Loucy (cell line): ENCODE measurements around the gene ZCCHC8.
"Not testable (repeated sequence)": the region's sequence is repeated elsewhere in the genome, so short reads cannot be mapped to it uniquely, and the experiment has no call there.

ENCODE experiments used
- H2AFZ ChIP-seq: fragments of 200-600 bp; sonication (generic); 2 replicates; pipeline ENCODE4 v1.6.0; 2016; ENCODE audit warnings: antibody characterized with exemption, mild to moderate bottlenecking, low read length, moderate library complexity
- H3F3A ChIP-seq: fragments of 200-600 bp; 2 replicates; pipeline ENCODE4 v1.6.0; 2016; ENCODE audit warnings: antibody characterized with exemption, low read depth, mild to moderate bottlenecking
- H3K27me3 ChIP-seq: fragments of 200-600 bp; sonication (generic); 2 replicates; pipeline ENCODE4 v1.6.1; 2014; ENCODE audit warnings: low read length, mild to moderate bottlenecking; ENCODE audit not compliant: insufficient read depth, poor library complexity, severe bottlenecking
- H3K36me3 ChIP-seq: fragments of 200-600 bp; sonication (generic); 2 replicates; pipeline ENCODE4 v1.6.1; 2016; ENCODE audit warnings: low read length; ENCODE audit not compliant: insufficient read depth
- H3K4me1 ChIP-seq: fragments of 200-600 bp; sonication (generic); 2 replicates; pipeline ENCODE4 v1.5.1; 2014; ENCODE audit warnings: low read length, mild to moderate bottlenecking; ENCODE audit not compliant: insufficient read depth, poor library complexity, severe bottlenecking
- H3K4me2 ChIP-seq: fragments of 200-600 bp; sonication (generic); 2 replicates; pipeline ENCODE4 v1.6.0; 2014; ENCODE audit warnings: antibody characterized with exemption, low read length, low read depth, mild to moderate bottlenecking; ENCODE audit not compliant: poor library complexity, severe bottlenecking
- H3K4me3 ChIP-seq: fragments of 200-600 bp; sonication (generic); 2 replicates; pipeline ENCODE4 v1.5.1; 2014; ENCODE audit warnings: low read length, mild to moderate bottlenecking, mixed read lengths; ENCODE audit not compliant: poor library complexity, severe bottlenecking
- H3K79me2 ChIP-seq: fragments of 200-600 bp; sonication (generic); 2 replicates; pipeline ENCODE4 v1.6.1; 2014; ENCODE audit warnings: low read length; ENCODE audit not compliant: insufficient read depth
- H3K9ac ChIP-seq: fragments of 200-600 bp; sonication (generic); 2 replicates; pipeline ENCODE4 v1.6.0; 2014; ENCODE audit warnings: mild to moderate bottlenecking, low read depth, low read length, moderate library complexity; ENCODE audit not compliant: poor library complexity, severe bottlenecking
- H3K9me2 ChIP-seq: fragments of 200-600 bp; sonication (generic); replicated peaks from 2 replicates; pipeline ENCODE4 v1.6.1; 2016; ENCODE audit warnings: low read depth, low read length, mixed read lengths
- H3K9me3 ChIP-seq: fragments of 200-600 bp; sonication (generic); 2 replicates; pipeline ENCODE4 v1.6.1; 2014; ENCODE audit warnings: mild to moderate bottlenecking, antibody characterized with exemption, low read length, low read depth; ENCODE audit not compliant: insufficient read depth
- H4K20me1 ChIP-seq: fragments of 200-600 bp; sonication (generic); 2 replicates; pipeline ENCODE4 v1.6.0; 2014; ENCODE audit warnings: antibody characterized with exemption, low read length, mild to moderate bottlenecking; ENCODE audit not compliant: insufficient read depth, poor library complexity, severe bottlenecking
- EZH2phosphoT487 ChIP-seq: fragments of 200-600 bp; IDR thresholded peaks from 2 replicates; pipeline ENCODE4 v1.6.1; 2018; ENCODE audit warnings: antibody characterized with exemption, mild to moderate bottlenecking, moderate library complexity, borderline replicate concordance
- TF ChIP-seq, protein P1 (sequence below): fragments of 200-600 bp; sonication (generic); conservative IDR thresholded peaks from 2 replicates; pipeline ENCODE4 v1.5.1; 2014; ENCODE audit warnings: mild to moderate bottlenecking, antibody characterized with exemption, low read length

ZCCHC8 gene

DNA sequence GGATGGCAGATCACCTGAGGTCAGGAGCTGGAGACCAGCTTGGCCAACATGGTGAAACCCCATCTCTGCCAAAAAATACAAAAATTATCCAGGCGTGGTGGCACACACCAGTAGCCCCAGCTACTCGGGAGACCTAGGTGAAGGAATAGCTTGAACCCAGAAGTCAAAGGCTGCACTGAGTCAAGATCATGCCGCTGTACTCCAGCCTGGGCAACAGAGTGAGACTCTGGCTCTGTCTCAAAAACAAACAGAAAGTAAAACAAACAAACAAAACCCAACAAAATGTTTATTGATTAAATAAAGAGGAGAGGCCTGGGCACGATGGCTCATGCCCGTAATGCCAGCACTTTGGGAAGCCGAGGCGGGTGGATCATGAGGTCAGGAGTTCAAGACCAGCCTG, 5.5 kb downstream of the ZCCHC8 start:
- peak overlapping the region; percentile 22 for H3K4me2 ChIP-seq
- peaks cover 18% of the 10 kb centered on the region; the same call in 1 of the 2 replicates for H3K36me3 ChIP-seq
- H4K20me1 ChIP-seq: peaks cover 22% of the 10 kb centered on the region

DNA sequence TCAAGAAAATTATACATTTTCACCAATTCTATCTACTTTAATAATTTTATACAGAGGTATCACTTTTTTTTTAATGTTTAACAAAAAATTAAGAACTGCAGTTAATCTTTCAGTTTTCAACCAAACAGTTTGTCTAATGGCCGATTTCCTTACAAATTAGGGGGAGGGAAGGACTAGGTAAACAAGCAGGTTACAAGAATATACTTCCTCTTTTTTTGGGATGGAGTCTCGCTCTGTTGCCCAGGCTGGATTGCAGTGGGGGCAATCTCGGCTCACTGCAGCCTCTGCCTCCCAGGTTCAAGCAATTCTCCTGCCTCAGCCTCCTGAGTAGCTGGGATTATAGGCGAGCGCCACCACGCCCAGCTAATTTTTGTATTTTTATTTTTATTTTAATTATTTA, 7.5 kb downstream of the ZCCHC8 start:
- H3K9ac ChIP-seq, H3K4me3 ChIP-seq, H3K27me3 ChIP-seq, H3F3A ChIP-seq, H2AFZ ChIP-seq, H3K9me2 ChIP-seq, H3K9me3 ChIP-seq: not testable (repeated sequence)
- Histone ChIP-seq H3K4me1 (peaks cover 15% of the 10 kb centered on the region), H3K36me3 (peaks cover 37% of the 10 kb centered on the region; the same call in 1 of the 2 replicates), H3K79me2 (peaks cover 62% of the 10 kb centered on the region), H4K20me1 (peaks cover 11% of the 10 kb centered on the region), H3K4me2 (peak overlapping the region; percentile 26)

More for the DNA sequence above, 5.5 kb downstream of the ZCCHC8 start:
- H3K27me3 ChIP-seq: no peaks in the 10 kb centered on the region
- H2AFZ ChIP-seq: no peak overlapping the region
- peaks cover 82% of the 10 kb centered on the region for H3K79me2 ChIP-seq
- H3K9ac ChIP-seq: no peak overlapping the region
- H3K4me3 ChIP-seq: no peak overlapping the region
- no peaks in the 10 kb centered on the region for H3K9me3 ChIP-seq
- H3F3A ChIP-seq: no peaks in the 10 kb centered on the region
- H3K9me2 ChIP-seq: no peaks in the 10 kb centered on the region
- TF ChIP-seq, protein P1, sequence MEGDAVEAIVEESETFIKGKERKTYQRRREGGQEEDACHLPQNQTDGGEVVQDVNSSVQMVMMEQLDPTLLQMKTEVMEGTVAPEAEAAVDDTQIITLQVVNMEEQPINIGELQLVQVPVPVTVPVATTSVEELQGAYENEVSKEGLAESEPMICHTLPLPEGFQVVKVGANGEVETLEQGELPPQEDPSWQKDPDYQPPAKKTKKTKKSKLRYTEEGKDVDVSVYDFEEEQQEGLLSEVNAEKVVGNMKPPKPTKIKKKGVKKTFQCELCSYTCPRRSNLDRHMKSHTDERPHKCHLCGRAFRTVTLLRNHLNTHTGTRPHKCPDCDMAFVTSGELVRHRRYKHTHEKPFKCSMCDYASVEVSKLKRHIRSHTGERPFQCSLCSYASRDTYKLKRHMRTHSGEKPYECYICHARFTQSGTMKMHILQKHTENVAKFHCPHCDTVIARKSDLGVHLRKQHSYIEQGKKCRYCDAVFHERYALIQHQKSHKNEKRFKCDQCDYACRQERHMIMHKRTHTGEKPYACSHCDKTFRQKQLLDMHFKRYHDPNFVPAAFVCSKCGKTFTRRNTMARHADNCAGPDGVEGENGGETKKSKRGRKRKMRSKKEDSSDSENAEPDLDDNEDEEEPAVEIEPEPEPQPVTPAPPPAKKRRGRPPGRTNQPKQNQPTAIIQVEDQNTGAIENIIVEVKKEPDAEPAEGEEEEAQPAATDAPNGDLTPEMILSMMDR: no peak
- TF ChIP-seq EZH2phosphoT487: no peak
- peaks cover 23% of the 10 kb centered on the region for H3K4me1 ChIP-seq

DNA sequence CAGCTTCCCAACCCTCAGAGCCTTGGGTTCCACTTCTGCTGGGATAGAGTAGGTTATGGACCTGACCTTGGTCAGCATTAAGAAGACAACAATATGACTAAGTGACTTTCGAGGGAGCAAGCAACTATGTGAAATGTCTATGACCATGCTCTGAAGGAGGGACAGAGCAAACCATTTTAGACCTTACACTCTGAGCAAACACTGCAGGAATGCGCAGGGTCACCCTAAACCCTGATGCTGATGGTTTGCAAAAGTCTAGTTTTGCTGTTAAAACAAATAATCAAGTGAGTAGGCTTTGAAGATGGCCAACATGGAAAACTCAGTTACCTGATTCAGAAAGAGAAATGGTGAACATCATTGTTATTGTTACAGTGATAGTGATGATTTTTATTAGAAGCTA, 8.7 kb downstream of the ZCCHC8 start:
- Histone ChIP-seq H3K4me2 (no peak overlapping the region), H3K9me3 (no peaks in the 10 kb centered on the region), H3K9me2 (no peaks in the 10 kb centered on the region), H3K36me3 (peaks cover 49% of the 10 kb centered on the region; the same call in 1 of the 2 replicates), H3F3A (no peaks in the 10 kb centered on the region), H3K9ac (no peak overlapping the region), H3K27me3 (no peaks in the 10 kb centered on the region), H3K4me3 (no peak overlapping the region), H3K4me1 (peaks cover 4% of the 10 kb centered on the region), H3K79me2 (peaks cover 50% of the 10 kb centered on the region), H4K20me1 (peaks cover 2% of the 10 kb centered on the region), H2AFZ (no peak overlapping the region)
- TF ChIP-seq, protein P1: no peak
- TF ChIP-seq EZH2phosphoT487: no peak

DNA sequence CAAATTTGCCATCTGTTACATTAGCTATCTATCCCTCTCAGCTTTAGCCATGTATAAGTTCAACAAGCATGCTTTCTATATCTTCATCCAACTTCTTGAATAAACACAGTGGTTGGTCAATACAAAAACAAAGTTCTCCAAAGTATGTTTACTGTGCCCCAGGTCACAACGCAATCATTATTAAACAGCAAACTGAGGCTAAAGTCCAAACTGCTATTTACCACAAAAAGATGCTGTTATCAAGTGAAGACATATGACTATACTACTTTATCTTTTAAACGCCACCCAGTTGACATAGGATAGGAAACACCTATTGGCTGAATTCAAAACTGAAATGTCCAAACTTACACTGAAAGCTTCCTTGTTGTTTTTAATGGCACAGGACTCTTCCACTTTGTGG, 11.7 kb downstream of the ZCCHC8 start:
- no peaks in the 10 kb centered on the region for H3K9me2 ChIP-seq
- H3K9ac ChIP-seq: no peak overlapping the region
- H3K4me3 ChIP-seq: no peak overlapping the region
- TF ChIP-seq, protein P1: no peak
- no peak for TF ChIP-seq EZH2phosphoT487
- no peaks in the 10 kb centered on the region for H3F3A ChIP-seq
- no peaks in the 10 kb centered on the region for H3K27me3 ChIP-seq
- no peaks in the 10 kb centered on the region for H3K9me3 ChIP-seq
- no peaks in the 10 kb centered on the region for H4K20me1 ChIP-seq
- no peak overlapping the region for H2AFZ ChIP-seq
- peaks cover 22% of the 10 kb centered on the region; the same call in 1 of the 2 replicates for H3K79me2 ChIP-seq
- H3K4me1 ChIP-seq: no peaks in the 10 kb centered on the region
- peaks cover 70% of the 10 kb centered on the region; the same call in 1 of the 2 replicates for H3K36me3 ChIP-seq
- H3K4me2 ChIP-seq: no peak overlapping the region

DNA sequence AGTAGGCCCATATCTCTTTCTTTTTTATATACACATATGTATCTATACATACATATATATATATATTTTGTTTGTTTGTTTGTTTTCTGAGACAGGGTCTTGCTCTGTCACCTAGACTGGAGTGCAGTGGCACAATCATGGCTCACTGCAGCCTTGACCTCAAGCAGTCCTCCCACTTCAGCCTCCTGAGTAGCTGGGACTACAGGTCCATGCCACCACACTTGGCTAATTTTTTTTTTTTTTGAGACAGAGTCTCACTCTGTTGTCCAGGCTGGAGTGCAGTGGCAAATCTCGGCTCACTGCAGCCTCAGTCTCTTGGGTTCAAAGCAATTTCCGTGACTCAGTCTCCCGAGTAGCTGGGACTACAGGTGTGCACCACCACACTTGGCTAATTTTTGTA, 12.9 kb downstream of the ZCCHC8 start:
- H2AFZ ChIP-seq, H3K4me3 ChIP-seq, H3K9me3 ChIP-seq, H3K27me3 ChIP-seq, H4K20me1 ChIP-seq, H3K4me2 ChIP-seq, H3K9ac ChIP-seq, H3K4me1 ChIP-seq, H3F3A ChIP-seq, H3K9me2 ChIP-seq: not testable (repeated sequence)
- Histone ChIP-seq H3K36me3 (peaks cover 82% of the 10 kb centered on the region; the same call in 1 of the 2 replicates), H3K79me2 (peaks cover 12% of the 10 kb centered on the region; the same call in 1 of the 2 replicates)
